GM04503 (cell line): ENCODE data around the gene SLC7A8.
"Not testable (repeated sequence)": the region's sequence is repeated elsewhere in the genome, so short reads cannot be mapped to it uniquely, and the experiment has no call there.

ENCODE experiments used
- DNase-seq: peaks from one replicate; pipeline ENCODE4 v3.0.0-alpha.2; 2012; ENCODE audit warnings: low read depth

Gene SLC7A8

GRCh38 chr14:23113431-23114119 lies 69.9 kb downstream of the SLC7A8 start:
- DNase-seq: no peak

- no peak for DNase-seq
These were observed 70.9 kb downstream of the SLC7A8 start for GRCh38 chr14:23112359-23113178.

GRCh38 chr14:23110579-23111365 lies 72.7 kb downstream of the SLC7A8 start:
- DNase-seq: no peak

GRCh38 chr14:23109769-23110168 lies 73.7 kb downstream of the SLC7A8 start:
- DNase-seq: no peak

- not testable (repeated sequence) for DNase-seq
These were observed 75.3 kb downstream of the SLC7A8 start for GRCh38 chr14:23108169-23108568.

GRCh38 chr14:23107620-23108019 lies 75.8 kb downstream of the SLC7A8 start:
- not testable (repeated sequence) for DNase-seq

- no peak for DNase-seq
These were observed 76.8 kb downstream of the SLC7A8 start for GRCh38 chr14:23106747-23107045.

- DNase-seq: no peak
These were observed 78.1 kb downstream of the SLC7A8 start for GRCh38 chr14:23105348-23105824.

GRCh38 chr14:23104591-23105347 lies 78.7 kb downstream of the SLC7A8 start, which contains the start of gene CIROP:
TSS of gene CIROP (minus strand) at chr14:23104989. CDS start at chr14:23104920, 69 bp downstream.
- no peak for DNase-seq

- no peak for DNase-seq
These were observed 79.3 kb downstream of the SLC7A8 start for GRCh38 chr14:23104070-23104590.

- DNase-seq: no peak
These were observed 79.9 kb downstream of the SLC7A8 start for GRCh38 chr14:23103581-23103980.

- DNase-seq: no peak
These were observed 80.7 kb downstream of the SLC7A8 start for GRCh38 chr14:23102801-23103200.

GRCh38 chr14:23101986-23102625 lies 81.4 kb downstream of the SLC7A8 start:
- DNase-seq: no peak

GRCh38 chr14:23101213-23101970 lies 82.1 kb downstream of the SLC7A8 start:
- DNase-seq: no peak

- DNase-seq: no peak
These were observed 84.1 kb downstream of the SLC7A8 start for GRCh38 chr14:23099212-23099861.

- no peak for DNase-seq
These were observed 85.7 kb downstream of the SLC7A8 start for GRCh38 chr14:23097786-23098185.

- peak; percentile 97 for DNase-seq
These were observed 88.0 kb downstream of the SLC7A8 start, which contains the start of gene C14orf119 for GRCh38 chr14:23095196-23096108. TSS of gene C14orf119 (plus strand) at chr14:23095505. CDS start at chr14:23097659, 2,154 bp downstream.

- no peak for DNase-seq
These were observed 88.7 kb downstream of the SLC7A8 start, which contains the start of gene ACIN1 for GRCh38 chr14:23094666-23095195. TSS of gene ACIN1 (minus strand) at chr14:23095136. CDS start at chr14:23095112, 24 bp downstream.
